ENCODE data around the gene RAB25. TPM values are rescaled to one million over a fixed set of nuclear protein-coding genes. Genes with fewer than 3 reads are reported as not detected.
A peak's percentile ranks its signal among the peaks of the same experiment; 100 is the strongest.

The RAB25 gene
- total and polyA plus RNA-seq, 11 donors = 0.38 TPM; not detected in 10

DNA sequence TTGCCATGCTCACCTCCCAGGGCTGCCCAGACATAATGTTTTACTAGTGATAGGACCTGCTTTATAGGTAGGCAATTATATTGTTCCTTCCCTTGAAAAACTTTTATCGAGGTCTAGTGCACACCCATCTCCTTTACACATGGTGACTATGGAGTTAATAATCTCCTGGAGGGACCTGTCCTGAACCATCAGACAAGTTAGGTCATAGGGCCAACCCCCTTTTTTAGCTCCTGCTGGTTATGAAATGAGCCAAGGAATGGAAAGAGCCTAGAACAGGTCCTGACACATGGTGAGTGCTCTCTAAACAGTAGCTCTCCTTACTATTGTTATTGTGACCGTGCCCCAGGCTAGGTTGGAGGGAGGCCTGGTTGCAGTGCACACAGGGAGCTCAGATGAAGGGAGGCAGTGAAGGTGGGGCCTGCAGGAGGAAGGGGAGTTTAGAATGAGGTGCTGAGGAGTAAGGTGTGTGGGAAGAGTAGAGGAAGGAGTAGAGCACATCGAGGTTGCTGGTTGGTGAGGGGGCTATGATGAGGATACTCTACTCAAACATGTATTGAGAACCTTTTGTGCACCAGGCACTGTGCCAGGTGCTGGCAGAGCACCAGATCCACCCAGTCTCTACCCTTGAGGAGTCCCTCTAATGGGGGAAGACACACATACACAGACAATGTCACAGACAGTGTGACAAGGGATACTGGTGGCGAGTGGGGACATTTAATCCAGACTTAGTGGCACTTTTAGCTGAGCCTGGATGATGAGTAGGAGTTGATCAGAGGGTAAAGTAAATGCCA is 39.4 kb downstream of the RAB25 start:
- intact Hi-C loops (cut with DNase I) = no loop called here
- DNase-seq = no peak
- TF ChIP-seq, protein P1, sequence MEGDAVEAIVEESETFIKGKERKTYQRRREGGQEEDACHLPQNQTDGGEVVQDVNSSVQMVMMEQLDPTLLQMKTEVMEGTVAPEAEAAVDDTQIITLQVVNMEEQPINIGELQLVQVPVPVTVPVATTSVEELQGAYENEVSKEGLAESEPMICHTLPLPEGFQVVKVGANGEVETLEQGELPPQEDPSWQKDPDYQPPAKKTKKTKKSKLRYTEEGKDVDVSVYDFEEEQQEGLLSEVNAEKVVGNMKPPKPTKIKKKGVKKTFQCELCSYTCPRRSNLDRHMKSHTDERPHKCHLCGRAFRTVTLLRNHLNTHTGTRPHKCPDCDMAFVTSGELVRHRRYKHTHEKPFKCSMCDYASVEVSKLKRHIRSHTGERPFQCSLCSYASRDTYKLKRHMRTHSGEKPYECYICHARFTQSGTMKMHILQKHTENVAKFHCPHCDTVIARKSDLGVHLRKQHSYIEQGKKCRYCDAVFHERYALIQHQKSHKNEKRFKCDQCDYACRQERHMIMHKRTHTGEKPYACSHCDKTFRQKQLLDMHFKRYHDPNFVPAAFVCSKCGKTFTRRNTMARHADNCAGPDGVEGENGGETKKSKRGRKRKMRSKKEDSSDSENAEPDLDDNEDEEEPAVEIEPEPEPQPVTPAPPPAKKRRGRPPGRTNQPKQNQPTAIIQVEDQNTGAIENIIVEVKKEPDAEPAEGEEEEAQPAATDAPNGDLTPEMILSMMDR (IDR thresholded peaks at IDR 0.05) = no peak
- TF ChIP-seq POLR2A (IDR thresholded peaks at IDR 0.05) = no peak
- Histone ChIP-seq H3K27me3 (no peaks in the 10 kb centered on the region), H3K4me1 (peaks cover 20 to 79% (median 64%) of the 10 kb centered on the region in 12 donors), H3K36me3 (no peaks in the 10 kb centered on the region), H3K9me3 (no peaks in the 10 kb centered on the region), H3K27ac (peak overlapping the region in 2 of 12 donors; percentile 2 to 20), H3K4me3 (no peak overlapping the region)
- 64 to 69% (median 65%) methylated on average over 4 of the region's 4 CpGs for WGBS, 4 donors
- ATAC-seq = no peak

DNA sequence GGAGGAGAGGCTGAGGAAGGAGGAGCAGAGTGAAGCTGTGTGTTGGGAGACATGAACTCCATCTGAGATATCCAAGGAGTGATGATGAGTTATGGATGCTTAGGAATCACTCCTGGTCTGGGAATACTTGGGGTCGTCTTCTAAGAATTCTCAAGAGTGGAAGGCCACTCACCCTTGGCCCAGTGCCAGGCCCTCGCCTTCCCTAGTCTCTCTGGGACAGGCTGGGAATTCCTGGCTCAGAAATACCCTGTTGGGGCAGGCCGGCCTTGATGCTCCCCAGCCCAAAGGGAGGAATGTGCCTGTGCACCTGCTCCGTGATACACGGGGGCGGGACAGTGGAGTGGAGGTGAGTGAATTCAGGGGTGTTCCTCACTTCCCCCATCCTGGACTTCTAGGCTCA is 40.9 kb downstream of the RAB25 start:
- H3K4me3 ChIP-seq = no peak overlapping the region
- 54 to 73% (median 64%) methylated on average over 6 of the region's 6 CpGs for whole genome bisulfite sequencing, 4 donors
- no peaks in the 10 kb centered on the region for H3K36me3 ChIP-seq
- ATAC-seq (no peak), DNase-seq (peak in 3 of 5 donors; percentile 41 to 78 (median 43))
- intact Hi-C loops (cut with DNase I) = no loop called here
- peaks cover 24 to 81% (median 63%) of the 10 kb centered on the region in 12 donors for H3K4me1 ChIP-seq
- H3K27me3 ChIP-seq = no peaks in the 10 kb centered on the region
- no peaks in the 10 kb centered on the region for H3K9me3 ChIP-seq
- H3K27ac ChIP-seq = peak overlapping the region in 11 of 12 donors; percentile 6 to 99 (median 95)
- TF ChIP-seq, protein P1 (IDR thresholded peaks at IDR 0.05) = no peak
- TF ChIP-seq POLR2A (IDR thresholded peaks at IDR 0.05) = no peak

DNA sequence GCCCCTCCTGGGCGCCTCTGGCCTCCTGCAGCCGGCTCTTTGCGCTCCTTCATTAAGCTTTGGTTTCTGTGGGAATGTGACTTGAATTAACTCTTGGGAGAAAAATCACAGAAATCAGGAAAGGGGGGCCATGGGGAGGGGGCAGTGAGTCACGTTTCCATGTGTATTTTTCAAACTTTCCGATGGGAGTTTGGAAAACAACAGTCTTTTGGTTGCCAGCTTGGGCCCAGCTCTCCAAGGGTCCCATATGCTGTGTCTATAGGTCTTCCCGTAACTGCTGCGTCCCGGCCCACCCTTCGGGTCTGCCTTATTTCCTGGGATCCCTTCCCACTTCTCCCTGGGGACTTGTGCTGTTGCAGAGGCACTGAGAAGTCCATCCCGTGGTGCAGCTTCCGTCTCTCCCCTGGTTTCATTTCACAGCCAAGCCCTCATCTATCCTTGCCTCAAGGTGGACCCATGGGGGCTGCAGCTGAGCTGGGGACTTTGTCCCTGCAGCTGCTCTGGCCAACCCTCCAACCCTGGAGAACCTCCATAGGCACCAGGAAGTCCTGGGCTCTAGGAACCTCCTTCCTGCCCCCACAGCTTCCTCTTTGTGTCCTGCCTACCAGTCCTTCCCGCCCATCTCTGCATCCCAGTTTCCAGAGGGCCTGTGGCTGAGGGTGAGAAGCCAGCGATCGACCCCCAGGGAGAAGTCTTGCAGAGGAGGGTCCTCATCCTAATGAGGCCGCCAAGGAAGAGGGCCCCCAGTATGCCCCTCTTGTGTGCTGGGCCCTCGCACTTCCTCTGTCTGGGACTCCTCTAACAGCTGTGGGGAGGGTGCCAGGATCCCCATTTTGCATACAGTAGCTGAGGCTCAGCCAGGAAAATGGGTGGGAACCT is 41.9 kb downstream of the RAB25 start:
- TF ChIP-seq, protein P1 (IDR thresholded peaks at IDR 0.05) = no peak
- TF ChIP-seq POLR2A (IDR thresholded peaks at IDR 0.05) = no peak
- Histone ChIP-seq H3K4me3 (no peak overlapping the region), H3K9me3 (no peaks in the 10 kb centered on the region), H3K27me3 (no peaks in the 10 kb centered on the region), H3K4me1 (peaks cover 24 to 81% (median 63%) of the 10 kb centered on the region in 12 donors), H3K36me3 (no peaks in the 10 kb centered on the region), H3K27ac (peak overlapping the region; percentile 91 to 99 (median 96))
- DNase-seq = peak in 2 of 5 donors; percentile 49 to 53
- ATAC-seq = no peak
- intact Hi-C loops (cut with DNase I) = no loop called here
- 59 to 73% (median 65%) methylated on average over 15 to 16 of the region's 16 CpGs for WGBS, 4 donors

DNA sequence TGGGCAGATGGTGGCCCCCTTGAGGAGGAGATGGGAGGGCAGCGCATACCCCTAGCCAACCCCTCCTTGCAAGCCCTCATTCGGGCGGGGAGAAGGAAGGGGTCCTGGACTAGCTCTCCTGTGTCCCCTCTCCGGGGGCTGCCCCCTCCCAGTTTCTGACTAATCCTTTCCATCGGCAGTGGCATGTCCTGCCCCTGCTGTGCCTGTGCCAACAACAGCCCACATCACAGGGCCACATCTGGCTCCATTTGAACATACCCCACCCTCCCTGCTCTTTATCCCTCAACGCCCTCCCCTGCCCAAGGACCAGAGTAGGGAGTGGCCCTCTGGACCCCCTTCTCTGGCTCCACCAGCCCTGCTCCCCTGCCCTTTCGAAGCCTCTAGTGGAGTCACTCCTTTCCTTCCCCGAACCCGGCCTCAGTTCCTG is 42.6 kb downstream of the RAB25 start:
- TF ChIP-seq, protein P1 (IDR thresholded peaks at IDR 0.05) = no peak
- no peak for TF ChIP-seq POLR2A (IDR thresholded peaks at IDR 0.05)
- ATAC-seq = peak in 2 of 4 donors; percentile 2 to 4
- DNase-seq = peak in 3 of 5 donors; percentile 54 to 64 (median 58)
- Histone ChIP-seq H3K9me3 (no peaks in the 10 kb centered on the region), H3K27me3 (no peaks in the 10 kb centered on the region), H3K4me3 (peak overlapping the region in 4 of 12 donors; percentile 10 to 32 (median 26)), H3K27ac (peak overlapping the region; percentile 91 to 99 (median 96)), H3K36me3 (no peaks in the 10 kb centered on the region), H3K4me1 (peaks cover 24 to 87% (median 62%) of the 10 kb centered on the region in 12 donors)
- intact Hi-C loops (cut with DNase I) = no loop called here
- 35 to 58% (median 46%) methylated on average over 9 of the region's 9 CpGs for WGBS, 4 donors

Measured in heart left ventricle (tissue), 16 donors.